Colonic mucosa (tissue), 4 donors: ENCODE measurements around the gene ITM2C. TPM values are rescaled to one million over a fixed set of nuclear protein-coding genes. Genes with fewer than 3 reads are reported as not detected.
A peak's percentile ranks its signal among the peaks of the same experiment; 100 is the strongest.

Source experiments
- DNase-seq: peaks from one replicate; pipeline ENCODE4 v3.0.0-alpha.2; 2020
- H3K27ac ChIP-seq: fragments of 200-600 bp; one replicate; pipeline ENCODE4 v1.8.0; 2021
- H3K27me3 ChIP-seq: fragments of 200-600 bp; one replicate; pipeline ENCODE4 v1.8.0; 2021
- H3K36me3 ChIP-seq: fragments of 200-600 bp; one replicate; pipeline ENCODE4 v1.8.0; 2021
- H3K4me1 ChIP-seq: fragments of 200-600 bp; one replicate; pipeline ENCODE4 v1.8.0; 2021; ENCODE audit warnings: mild to moderate bottlenecking
- H3K4me3 ChIP-seq: fragments of 200-600 bp; one replicate; pipeline ENCODE4 v1.8.0; 2021
- H3K9ac ChIP-seq, 2 donors: one replicate each; pipeline ENCODE4 v1.7.0; 2013; ENCODE audit warnings: control low read depth in 2 of 2, low read depth in 2 of 2, low read length in 2 of 2
- H3K9me3 ChIP-seq: fragments of 200-600 bp; one replicate; pipeline ENCODE4 v1.8.0; 2021
- CTCF ChIP-seq: fragments of 200-600 bp; IDR thresholded peaks from one replicate; pipeline ENCODE4 v1.8.0; 2022; ENCODE audit warnings: antibody characterized with exemption, mild to moderate bottlenecking
- intact Hi-C: fragments of 100-400 bp; cut with DNase I; formaldehyde crosslinking; loops from one replicate; pipeline ENCODE4 v1.14.1; 2022
- total RNA-seq, 2 donors: library from RNA; stranded (reverse); fragmentation: NEBNext Ultra II Directional in 1 of 2; extraction: Animal tissue kit (Norgen Biotek cat#: 25700) in 1 of 2; gene quantifications; one replicate each; pipeline ENCODE4 v1.2.1, GENCODE V29; 2021
- donor health status: healthy.
- donor health status: DM: no; HTN: no; CAD: no.
- donor health status: DM: no; HTN: no; CAD: no.

ITM2C gene
- total RNA-seq, 2 donors from 2014 or later, result 1,192 to 1,707 TPM

- Histone ChIP-seq H3K36me3 (no peaks in the 10 kb centered on the region), H3K27ac (peak overlapping the region; percentile 97), H3K4me1 (peaks cover 44% of the 10 kb centered on the region), H3K9ac (peak overlapping the region; percentile 54 to 93), H3K9me3 (no peaks in the 10 kb centered on the region), H3K4me3 (peak overlapping the region; percentile 98), H3K27me3 (no peaks in the 10 kb centered on the region)
- TF ChIP-seq CTCF, result no peak
- DNase-seq, result peak; percentile 85
- intact Hi-C loops, result no loop called here
Measured at GRCh38 chr2:230866756-230867523, 2.2 kb downstream of the ITM2C start.

GRCh38 chr2:230868161-230868946 lies 3.6 kb downstream of the ITM2C start:
- Histone ChIP-seq H3K27me3 (no peaks in the 10 kb centered on the region), H3K27ac (peak overlapping the region; percentile 97), H3K4me3 (peak overlapping the region; percentile 14), H3K36me3 (no peaks in the 10 kb centered on the region), H3K9ac (peak overlapping the region; percentile 25 to 71), H3K4me1 (peaks cover 51% of the 10 kb centered on the region), H3K9me3 (no peaks in the 10 kb centered on the region)
- intact Hi-C loops, result no loop called here
- DNase-seq, result no peak
- TF ChIP-seq CTCF, result no peak

- Histone ChIP-seq H3K27me3 (no peaks in the 10 kb centered on the region), H3K36me3 (no peaks in the 10 kb centered on the region), H3K9me3 (no peaks in the 10 kb centered on the region), H3K4me1 (peaks cover 54% of the 10 kb centered on the region), H3K9ac (peak overlapping the region; percentile 61 to 71), H3K27ac (peak overlapping the region; percentile 97), H3K4me3 (no peak overlapping the region)
- intact Hi-C loops, result no loop called here
- DNase-seq, result no peak
- TF ChIP-seq CTCF, result no peak
Measured at GRCh38 chr2:230868947-230869913, 4.5 kb downstream of the ITM2C start.

- intact Hi-C loops, result no loop called here
- no peaks in the 10 kb centered on the region for H3K36me3 ChIP-seq
- no peak for TF ChIP-seq CTCF
- no peaks in the 10 kb centered on the region for H3K27me3 ChIP-seq
- H3K27ac ChIP-seq, result peak overlapping the region; percentile 97
- peak overlapping the region; percentile 41 to 71 for H3K9ac ChIP-seq
- peak; percentile 54 for DNase-seq
- H3K4me1 ChIP-seq, result peaks cover 54% of the 10 kb centered on the region
- H3K9me3 ChIP-seq, result no peaks in the 10 kb centered on the region
- no peak overlapping the region for H3K4me3 ChIP-seq
Measured at GRCh38 chr2:230869914-230870543, 5.3 kb downstream of the ITM2C start.
